OCI-LY7 (cell line): Measurements from ENCODE around the gene BNC1. TPM values are rescaled to one million over a fixed set of nuclear protein-coding genes. Genes with fewer than 3 reads are reported as not detected.

Experiments used
- BruUV-seq: library from RNA; stranded (reverse); fragments of 400-500 nt; replicated peaks from 2 replicates; lab custom pipeline; 2021; lab: Mats Ljungman, UMichigan
- CTCF ChIA-PET: fragments of 300-600 bp; sonication (Branson Sonifier 250); formaldehyde crosslinking; loops from one replicate; lab custom pipeline; 2022; ENCODE audit warnings: antibody characterized with exemption; ENCODE audit not compliant: unreplicated experiment; lab: Charles Lee
- POLR2A ChIA-PET: fragments of 300-600 bp; sonication (Branson Sonifier 250); formaldehyde crosslinking; loops from one replicate; lab custom pipeline; 2022; ENCODE audit warnings: antibody characterized with exemption; lab: Charles Lee
- DNase-seq: peaks from one replicate; pipeline ENCODE4 v3.0.0-alpha.2; 2015; ENCODE audit warnings: low spot score
- H2AFZ ChIP-seq: fragments of 200-600 bp; sonication (generic), shearing (Covaris generic); 2 replicates; pipeline ENCODE4 v1.6.1; 2014; ENCODE audit warnings: mild to moderate bottlenecking, antibody characterized with exemption, low read length, moderate library complexity
- H3K27ac ChIP-seq: fragments of 200-600 bp; sonication (generic); 2 replicates; pipeline ENCODE4 v1.5.1; 2014; ENCODE audit warnings: mixed run types, low read depth, mild to moderate bottlenecking, moderate library complexity, low read length, inconsistent platforms; ENCODE audit not compliant: poor library complexity, severe bottlenecking
- H3K36me3 ChIP-seq: fragments of 200-600 bp; sonication (generic); 2 replicates; pipeline ENCODE4 v1.6.1; 2014; ENCODE audit warnings: mild to moderate bottlenecking, antibody characterized with exemption, low read length, moderate library complexity, mixed read lengths; ENCODE audit not compliant: insufficient read depth
- H3K4me1 ChIP-seq: fragments of 200-600 bp; sonication (generic); 2 replicates; pipeline ENCODE4 v1.5.1; 2014; ENCODE audit warnings: mild to moderate bottlenecking, low read length; ENCODE audit not compliant: insufficient read depth, poor library complexity, severe bottlenecking
- H3K4me2 ChIP-seq: fragments of 200-600 bp; sonication (generic); 2 replicates; pipeline ENCODE4 v1.6.1; 2014; ENCODE audit warnings: mild to moderate bottlenecking, low read length
- H3K4me3 ChIP-seq: fragments of 200-600 bp; sonication (generic); 2 replicates; pipeline ENCODE4 v1.5.1; 2014; ENCODE audit warnings: mild to moderate bottlenecking, low read depth, low read length; ENCODE audit not compliant: poor library complexity, severe bottlenecking
- H3K79me2 ChIP-seq: fragments of 200-600 bp; sonication (generic); 2 replicates; pipeline ENCODE4 v1.6.1; 2016; ENCODE audit warnings: low read depth, mild to moderate bottlenecking, low read length, moderate library complexity, mixed read lengths; ENCODE audit not compliant: insufficient read depth
- H3K9me2 ChIP-seq: fragments of 200-600 bp; sonication (generic); 2 replicates; pipeline ENCODE4 v1.6.1; 2016; ENCODE audit warnings: mild to moderate bottlenecking, low read length, mixed read lengths; ENCODE audit not compliant: insufficient read depth
- H3K9me3 ChIP-seq: fragments of 200-600 bp; sonication (generic); 2 replicates; pipeline ENCODE4 v1.6.1; 2014; ENCODE audit warnings: mild to moderate bottlenecking, mixed run types, low read length, mixed read lengths
- H4K20me1 ChIP-seq: fragments of 200-600 bp; sonication (generic); 2 replicates; pipeline ENCODE4 v1.6.1; 2014; ENCODE audit warnings: mild to moderate bottlenecking, antibody characterized with exemption, low read length, moderate library complexity, mixed read lengths; ENCODE audit not compliant: insufficient read depth
- EZH2phosphoT487 ChIP-seq: fragments of 200-600 bp; sonication (generic); IDR thresholded peaks from 2 replicates; pipeline ENCODE4 v1.6.1; 2018; ENCODE audit warnings: low read depth, borderline replicate concordance, mild to moderate bottlenecking, mixed run types, antibody characterized with exemption, low read length, moderate library complexity, mixed read lengths
- intact Hi-C: fragments of 100-400 bp; cut with micrococcal nuclease; formaldehyde crosslinking; loops from one replicate; pipeline ENCODE4 v1.10.0; 2022; ENCODE audit not compliant: unreplicated experiment
- total RNA-seq, 2 experiments: library from RNA; depleted of rRNA in 1 of 2; stranded (reverse); fragments of >200 nt in 1 of 2; shearing (Covaris generic) in 1 of 2; gene quantifications; 2 replicates each; pipeline ENCODE4 v1.2.3, GENCODE V29; 2014 to 2022
- TF ChIP-seq, protein P1 (sequence below): fragments of 200-600 bp; sonication (generic); conservative IDR thresholded peaks from 2 replicates; pipeline ENCODE4 v1.5.1; 2014; ENCODE audit warnings: mild to moderate bottlenecking, antibody characterized with exemption, low read length, moderate library complexity, mixed read lengths

BNC1 gene
- total RNA-seq, 2 experiments from 2014 or later: not detected

DNA sequence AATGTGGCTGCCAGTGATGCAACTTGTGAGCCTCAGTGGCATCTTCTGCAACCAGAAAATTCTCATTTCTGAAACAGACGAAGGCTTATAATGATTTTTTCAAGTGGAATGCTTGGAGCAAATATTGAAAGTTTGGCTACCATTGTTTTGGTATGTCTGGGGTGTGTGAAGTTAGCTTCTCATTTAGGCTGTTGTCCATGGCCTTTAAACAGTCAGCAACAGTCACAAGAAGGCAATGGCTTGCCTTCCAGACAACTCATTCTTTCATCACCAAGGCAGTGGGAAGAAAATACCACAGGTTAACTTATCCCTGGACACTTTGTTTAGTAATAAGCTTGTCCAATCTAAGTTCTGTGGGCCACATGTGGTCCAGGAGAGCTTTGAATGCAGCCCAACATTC is 4.7 kb upstream of the BNC1 start:
- POLR2A ChIA-PET: no interaction called here

DNA sequence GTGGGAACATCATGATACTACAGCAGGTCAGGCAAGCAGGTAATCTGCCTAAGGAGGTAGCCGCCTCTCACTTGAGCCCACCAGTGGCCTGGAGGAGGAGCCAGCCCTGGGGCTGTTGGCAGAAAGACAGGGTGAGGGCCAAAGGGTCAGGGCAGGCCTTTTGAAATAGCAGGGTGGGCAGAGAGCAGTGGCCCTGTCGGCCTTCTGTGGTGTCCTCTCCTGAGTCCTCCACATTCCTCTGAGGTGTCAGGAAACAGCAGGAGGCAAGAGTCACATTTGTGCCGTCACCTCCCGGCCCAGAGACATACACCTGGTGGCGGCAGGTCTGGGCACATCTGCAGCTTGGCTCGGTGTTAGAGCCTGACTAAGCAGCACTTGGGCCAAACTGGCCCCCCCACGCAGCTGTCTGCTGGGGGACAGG is 3.9 kb upstream of the BNC1 start:
- Histone ChIP-seq H3K4me3 (no peak overlapping the region), H3K36me3 (no peaks in the 10 kb centered on the region), H3K9me3 (no peaks in the 10 kb centered on the region), H3K9me2 (no peaks in the 10 kb centered on the region), H3K79me2 (no peaks in the 10 kb centered on the region), H3K4me1 (no peaks in the 10 kb centered on the region), H4K20me1 (no peaks in the 10 kb centered on the region), H3K4me2 (no peak overlapping the region), H3K27ac (no peak overlapping the region), H2AFZ (no peak overlapping the region)
- TF ChIP-seq EZH2phosphoT487: no peak
- TF ChIP-seq, protein P1, sequence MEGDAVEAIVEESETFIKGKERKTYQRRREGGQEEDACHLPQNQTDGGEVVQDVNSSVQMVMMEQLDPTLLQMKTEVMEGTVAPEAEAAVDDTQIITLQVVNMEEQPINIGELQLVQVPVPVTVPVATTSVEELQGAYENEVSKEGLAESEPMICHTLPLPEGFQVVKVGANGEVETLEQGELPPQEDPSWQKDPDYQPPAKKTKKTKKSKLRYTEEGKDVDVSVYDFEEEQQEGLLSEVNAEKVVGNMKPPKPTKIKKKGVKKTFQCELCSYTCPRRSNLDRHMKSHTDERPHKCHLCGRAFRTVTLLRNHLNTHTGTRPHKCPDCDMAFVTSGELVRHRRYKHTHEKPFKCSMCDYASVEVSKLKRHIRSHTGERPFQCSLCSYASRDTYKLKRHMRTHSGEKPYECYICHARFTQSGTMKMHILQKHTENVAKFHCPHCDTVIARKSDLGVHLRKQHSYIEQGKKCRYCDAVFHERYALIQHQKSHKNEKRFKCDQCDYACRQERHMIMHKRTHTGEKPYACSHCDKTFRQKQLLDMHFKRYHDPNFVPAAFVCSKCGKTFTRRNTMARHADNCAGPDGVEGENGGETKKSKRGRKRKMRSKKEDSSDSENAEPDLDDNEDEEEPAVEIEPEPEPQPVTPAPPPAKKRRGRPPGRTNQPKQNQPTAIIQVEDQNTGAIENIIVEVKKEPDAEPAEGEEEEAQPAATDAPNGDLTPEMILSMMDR: no peak
- no TSS peak for BruUV-seq
- no peak for DNase-seq
- ChIA-PET CTCF (no interaction called here), POLR2A (no interaction called here)
- intact Hi-C loops: no loop called here

More for the DNA sequence above, 4.7 kb upstream of the BNC1 start:
- Histone ChIP-seq H3K4me3 (no peak overlapping the region), H3K9me2 (no peaks in the 10 kb centered on the region), H3K4me2 (no peak overlapping the region), H3K4me1 (no peaks in the 10 kb centered on the region), H3K79me2 (no peaks in the 10 kb centered on the region), H2AFZ (no peak overlapping the region), H3K36me3 (no peaks in the 10 kb centered on the region), H3K9me3 (no peaks in the 10 kb centered on the region), H4K20me1 (no peaks in the 10 kb centered on the region), H3K27ac (no peak overlapping the region)
- CTCF ChIA-PET: no interaction called here
- no peak for DNase-seq
- TF ChIP-seq, protein P1: no peak
- no peak for TF ChIP-seq EZH2phosphoT487
- intact Hi-C loops: no loop called here
- BruUV-seq: no TSS peak

DNA sequence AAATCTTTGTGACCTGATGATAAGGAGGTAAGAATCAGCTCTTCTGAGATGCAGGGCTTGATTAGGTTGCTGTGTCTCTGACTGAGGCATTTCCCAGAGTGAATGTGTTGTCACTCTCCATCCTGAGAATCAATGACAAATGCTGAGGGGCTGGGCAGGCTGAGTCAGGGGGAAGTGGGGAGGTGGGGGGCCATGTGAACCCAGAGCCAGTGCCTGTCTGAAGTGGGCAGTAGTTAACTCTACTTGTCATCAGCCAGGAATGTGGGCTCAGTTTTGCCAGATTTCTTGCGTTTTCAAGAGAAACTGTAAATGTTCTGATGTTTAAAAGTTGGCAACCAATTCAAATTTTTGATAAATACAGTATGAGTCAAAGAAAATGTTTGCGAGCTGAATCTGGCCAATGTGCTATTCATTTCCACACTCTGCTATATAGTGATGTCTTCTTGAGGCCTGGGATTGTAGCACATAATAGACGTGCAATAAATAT is 3.1 kb upstream of the BNC1 start:
- Histone ChIP-seq H3K9me2 (no peaks in the 10 kb centered on the region), H3K4me1 (no peaks in the 10 kb centered on the region), H2AFZ (no peak overlapping the region), H3K36me3 (no peaks in the 10 kb centered on the region), H3K4me2 (no peak overlapping the region), H3K27ac (no peak overlapping the region), H3K9me3 (no peaks in the 10 kb centered on the region), H4K20me1 (no peaks in the 10 kb centered on the region), H3K79me2 (no peaks in the 10 kb centered on the region), H3K4me3 (no peak overlapping the region)
- no TSS peak for BruUV-seq
- intact Hi-C loops: no loop called here
- DNase-seq: no peak
- POLR2A ChIA-PET: interaction anchor here (0.5 kb wide), 1 partner anchor 275 kb away, joined by 3 read pairs; no protein-coding TSS in a partner anchor
- CTCF ChIA-PET: no interaction called here
- TF ChIP-seq EZH2phosphoT487: no peak
- TF ChIP-seq, protein P1: no peak
